H9 (cell line): Measurements from ENCODE around the gene HEG1. TPM values are rescaled to one million over a fixed set of nuclear protein-coding genes. Genes with fewer than 3 reads are reported as not detected.
"Not testable (repeated sequence)": the region's sequence is repeated elsewhere in the genome, so short reads cannot be mapped to it uniquely, and the experiment has no call there.

ENCODE experiments used
- DNase-seq: peaks from one replicate; pipeline ENCODE4 v3.0.0-alpha.2; 2017
- H2AFZ ChIP-seq: one replicate; pipeline ENCODE4 v1.6.1; 2013; ENCODE audit warnings: mild to moderate bottlenecking, low read length, control low read depth, moderate library complexity
- H2AK5ac ChIP-seq: 2 replicates; pipeline ENCODE4 v1.6.1; 2013; ENCODE audit warnings: low read length, control low read depth, mixed read lengths; ENCODE audit not compliant: insufficient read length
- H2BK120ac ChIP-seq: one replicate; pipeline ENCODE4 v1.6.1; 2013; ENCODE audit warnings: low read depth, mild to moderate bottlenecking, low read length, control low read depth, inconsistent platforms; ENCODE audit not compliant: poor library complexity, severe bottlenecking
- H2BK12ac ChIP-seq: 2 replicates; pipeline ENCODE4 v1.6.1; 2013; ENCODE audit warnings: low read length, control low read depth, mixed read lengths, low read depth; ENCODE audit not compliant: insufficient read length
- H2BK15ac ChIP-seq: 2 replicates; pipeline ENCODE4 v1.6.1; 2013; ENCODE audit warnings: low read depth, low read length, control low read depth
- H2BK20ac ChIP-seq: one replicate; pipeline ENCODE4 v1.6.1; 2013; ENCODE audit warnings: low read depth, mild to moderate bottlenecking, low read length, control low read depth, inconsistent platforms; ENCODE audit not compliant: poor library complexity, severe bottlenecking
- H2BK5ac ChIP-seq: 2 replicates; pipeline ENCODE4 v1.6.1; 2013; ENCODE audit warnings: low read length, control low read depth, mixed read lengths; ENCODE audit not compliant: insufficient read length
- H3K14ac ChIP-seq: 2 replicates; pipeline ENCODE4 v1.6.1; 2013; ENCODE audit warnings: low read length, control low read depth; ENCODE audit not compliant: insufficient read depth
- H3K18ac ChIP-seq: 2 replicates; pipeline ENCODE4 v1.6.1; 2013; ENCODE audit warnings: low read depth, mild to moderate bottlenecking, mixed read lengths, low read length, control low read depth; ENCODE audit not compliant: insufficient read length
- H3K23ac ChIP-seq: 2 replicates; pipeline ENCODE4 v1.6.1; 2013; ENCODE audit warnings: low read length, control low read depth, mixed read lengths, low read depth; ENCODE audit not compliant: insufficient read length
- H3K23me2 ChIP-seq: 2 replicates; pipeline ENCODE4 v1.6.1; 2013; ENCODE audit warnings: low read depth, mild to moderate bottlenecking, mixed read lengths, low read length, control low read depth; ENCODE audit not compliant: insufficient read length, poor library complexity, severe bottlenecking
- H3K27ac ChIP-seq: 2 replicates; pipeline ENCODE4 v1.5.1; 2013; ENCODE audit warnings: low read length, control low read depth, mixed read lengths, low read depth; ENCODE audit not compliant: insufficient read length
- H3K27me3 ChIP-seq: 2 replicates; pipeline ENCODE4 v1.6.1; 2013; ENCODE audit warnings: low read length, control low read depth, inconsistent platforms; ENCODE audit not compliant: insufficient read depth
- H3K4ac ChIP-seq: 2 replicates; pipeline ENCODE4 v1.6.1; 2013; ENCODE audit warnings: low read depth, mild to moderate bottlenecking, control low read depth, inconsistent platforms, low read length, moderate library complexity
- H3K4me1 ChIP-seq: 2 replicates; pipeline ENCODE4 v1.6.1; 2013; ENCODE audit warnings: low read length, control low read depth, inconsistent platforms; ENCODE audit not compliant: insufficient read depth
- H3K4me2 ChIP-seq: 2 replicates; pipeline ENCODE4 v1.6.1; 2013; ENCODE audit warnings: low read length, control low read depth, mixed read lengths; ENCODE audit not compliant: insufficient read length, insufficient read depth
- H3K56ac ChIP-seq: 2 replicates; pipeline ENCODE4 v1.6.1; 2013; ENCODE audit warnings: low read depth, mild to moderate bottlenecking, mixed read lengths, low read length, control low read depth; ENCODE audit not compliant: insufficient read length
- H3K79me1 ChIP-seq: 2 replicates; pipeline ENCODE4 v1.6.1; 2013; ENCODE audit warnings: low read depth, mild to moderate bottlenecking, moderate library complexity, low read length, control low read depth, inconsistent platforms; ENCODE audit not compliant: insufficient read depth, poor library complexity, severe bottlenecking
- H3K79me2 ChIP-seq: 2 replicates; pipeline ENCODE4 v1.6.1; 2013; ENCODE audit warnings: low read length, control low read depth, inconsistent platforms; ENCODE audit not compliant: insufficient read depth
- H3K9ac ChIP-seq: 2 replicates; pipeline ENCODE4 v1.6.1; 2013; ENCODE audit warnings: low read length, control low read depth, mixed read lengths; ENCODE audit not compliant: insufficient read length; ENCODE audit errors: extremely low read depth
- H3K9me3 ChIP-seq: one replicate; pipeline ENCODE4 v1.6.1; 2013; ENCODE audit warnings: low read depth, low read length, inconsistent platforms; ENCODE audit not compliant: control insufficient read depth
- H3T11ph ChIP-seq: one replicate; pipeline ENCODE4 v1.6.1; 2013; ENCODE audit warnings: mild to moderate bottlenecking, low read length, control low read depth, inconsistent platforms
- H4K20me1 ChIP-seq: one replicate; pipeline ENCODE4 v1.6.1; 2013; ENCODE audit not compliant: control insufficient read depth, insufficient read length, insufficient read depth
- H4K5ac ChIP-seq: 2 replicates; pipeline ENCODE4 v1.6.1; 2013; ENCODE audit warnings: low read depth, mild to moderate bottlenecking, mixed read lengths, low read length, control low read depth; ENCODE audit not compliant: insufficient read length
- H4K8ac ChIP-seq: replicated peaks from 2 replicates; pipeline ENCODE4 v1.6.1; 2013; ENCODE audit warnings: low read length, control low read depth, mixed read lengths, low read depth; ENCODE audit not compliant: insufficient read length
- H4K91ac ChIP-seq: 2 replicates; pipeline ENCODE4 v1.6.1; 2013; ENCODE audit warnings: low read depth, mild to moderate bottlenecking, moderate library complexity, mixed read lengths, low read length, control low read depth; ENCODE audit not compliant: insufficient read length
- H3K27ac Mint-ChIP-seq, 3 experiments: 2 replicates in 2 of 3; 3 replicates in 1 of 3; pipeline ENCODE4 v1.8.0; 2020 to 2021; ENCODE audit warnings: mixed read lengths in 3 of 3, mild to moderate bottlenecking in 1 of 3, moderate library complexity in 1 of 3
- H3K27me3 Mint-ChIP-seq: 2 replicates; pipeline ENCODE4 v1.8.0; 2021; ENCODE audit warnings: low read depth, mild to moderate bottlenecking, moderate library complexity, mixed read lengths
- H3K36me3 Mint-ChIP-seq, 3 experiments: 2 replicates in 2 of 3; 3 replicates in 1 of 3; pipeline ENCODE4 v1.8.0; 2020 to 2021; ENCODE audit warnings: low read depth in 3 of 3, mixed read lengths in 3 of 3; ENCODE audit not compliant: insufficient read depth in 1 of 3
- H3K4me1 Mint-ChIP-seq, 2 experiments: 2 replicates each; pipeline ENCODE4 v1.8.0; 2020; ENCODE audit warnings: mixed read lengths in 2 of 2
- H3K4me3 Mint-ChIP-seq, 2 experiments: 2 replicates in 1 of 2; 3 replicates in 1 of 2; pipeline ENCODE4 v1.8.0; 2020 to 2021; ENCODE audit warnings: mild to moderate bottlenecking in 2 of 2, mixed read lengths in 2 of 2, moderate library complexity in 1 of 2
- H3K9me3 Mint-ChIP-seq, 2 experiments: 2 replicates in 1 of 2; 3 replicates in 1 of 2; pipeline ENCODE4 v1.8.0; 2020; ENCODE audit warnings: mild to moderate bottlenecking in 2 of 2, mixed read lengths in 2 of 2, moderate library complexity in 1 of 2
- CTCF ChIP-seq: fragments of 200-600 bp; sonication (generic); conservative IDR thresholded peaks from 3 replicates; pipeline ENCODE4 v1.8.0; 2021; ENCODE audit warnings: antibody characterized with exemption, mild to moderate bottlenecking
- WGBS: extraction: QIAGEN DNeasy Blood & Tissue Kit; methylation state at CpG from one replicate; pipeline ENCODE4 v1.1.7; 2013; ENCODE audit warnings: missing lambda C conversion rate, low lambda C conversion rate, mixed read lengths; ENCODE audit not compliant: insufficient read length; ENCODE audit errors: extremely low coverage; 5-methylcytosine and 5-hydroxymethylcytosine counted together
- total RNA-seq: library from RNA; stranded (reverse); gene quantifications from 2 replicates; pipeline ENCODE4 v1.2.1, GENCODE V29; 2021

HEG1 gene
- total RNA-seq, 1 experiment from 2014 or later, result 10.3 TPM

GRCh38 chr3:125083776-125084175 lies 28.0 kb upstream of the HEG1 start:
- H3K9me3 ChIP-seq, result no peaks in the 10 kb centered on the region
- no peak for TF ChIP-seq CTCF
- no CpG with 5 or more reads among the region's 10 CpGs for WGBS
- no peak overlapping the region for H2BK5ac ChIP-seq
- no peak overlapping the region for H3K23ac ChIP-seq
- Mint-ChIP-seq H3K4me3 (no peak overlapping the region), H3K4me1 (no peaks in the 10 kb centered on the region), H3K36me3 (peaks cover 2 to 14% (median 8%) of the 10 kb centered on the region in 3 experiments; a peak in 5 of 7 replicates), H3K27me3 (no peaks in the 10 kb centered on the region), H3K27ac (no peak overlapping the region), H3K9me3 (no peaks in the 10 kb centered on the region)
- H2BK120ac ChIP-seq, result no peak overlapping the region
- H3K79me2 ChIP-seq, result no peaks in the 10 kb centered on the region
- H3K23me2 ChIP-seq, result no peaks in the 10 kb centered on the region
- H3K79me1 ChIP-seq, result no peaks in the 10 kb centered on the region
- H4K5ac ChIP-seq, result no peak overlapping the region
- no peaks in the 10 kb centered on the region for H3K4me1 ChIP-seq
- H3K9ac ChIP-seq, result no peak overlapping the region
- no peak overlapping the region for H3T11ph ChIP-seq
- H3K4ac ChIP-seq, result no peak overlapping the region
- H3K14ac ChIP-seq, result no peak overlapping the region
- H4K8ac ChIP-seq, result no peak overlapping the region
- no peak overlapping the region for H2BK20ac ChIP-seq
- H2AFZ ChIP-seq, result no peak overlapping the region
- no peak overlapping the region for H4K91ac ChIP-seq
- DNase-seq, result no peak
- H3K56ac ChIP-seq, result no peak overlapping the region
- no peak overlapping the region for H2BK15ac ChIP-seq
- H3K27me3 ChIP-seq, result no peaks in the 10 kb centered on the region
- H3K27ac ChIP-seq, result no peak overlapping the region
- no peaks in the 10 kb centered on the region for H4K20me1 ChIP-seq
- no peak overlapping the region for H2AK5ac ChIP-seq
- no peak overlapping the region for H3K18ac ChIP-seq
- H3K4me2 ChIP-seq, result no peak overlapping the region
- H2BK12ac ChIP-seq, result no peak overlapping the region

- not testable (repeated sequence) for DNase-seq
These were observed 26.5 kb upstream of the HEG1 start for GRCh38 chr3:125082339-125082738.

More at GRCh38 chr3:125082339-125082738, 26.5 kb upstream of the HEG1 start:
- H2BK12ac ChIP-seq, H3K27me3 Mint-ChIP-seq, H3K9me3 ChIP-seq, H3K18ac ChIP-seq, H2BK5ac ChIP-seq, H3K79me2 ChIP-seq, H2BK15ac ChIP-seq, H2BK20ac ChIP-seq, H3K79me1 ChIP-seq, H3K4me3 Mint-ChIP-seq, H3K27me3 ChIP-seq, H2AFZ ChIP-seq, H4K8ac ChIP-seq, H2AK5ac ChIP-seq, H3K9ac ChIP-seq, H4K20me1 ChIP-seq, H3K14ac ChIP-seq, H4K91ac ChIP-seq, H2BK120ac ChIP-seq, H3K23me2 ChIP-seq, H3K23ac ChIP-seq, H3K56ac ChIP-seq, H3K9me3 Mint-ChIP-seq, H4K5ac ChIP-seq, H3K4ac ChIP-seq, H3T11ph ChIP-seq, H3K4me1 Mint-ChIP-seq, H3K4me2 ChIP-seq, H3K4me1 ChIP-seq, H3K27ac ChIP-seq, H3K27ac Mint-ChIP-seq: not testable (repeated sequence)
- no CpG with 5 or more reads among the region's 4 CpGs for WGBS
- peaks cover 2 to 14% (median 8%) of the 10 kb centered on the region in 3 experiments; a peak in 5 of 7 replicates for H3K36me3 Mint-ChIP-seq
